Activated naive CD4-positive, alpha-beta T cell (primary cell): ENCODE results near the gene COBLL1.

Source experiments
- DNase-seq, 4 experiments: peaks; one replicate each; lab custom pipeline; 2025; lab: John Stamatoyannopoulos, UW

The COBLL1 gene

DNA sequence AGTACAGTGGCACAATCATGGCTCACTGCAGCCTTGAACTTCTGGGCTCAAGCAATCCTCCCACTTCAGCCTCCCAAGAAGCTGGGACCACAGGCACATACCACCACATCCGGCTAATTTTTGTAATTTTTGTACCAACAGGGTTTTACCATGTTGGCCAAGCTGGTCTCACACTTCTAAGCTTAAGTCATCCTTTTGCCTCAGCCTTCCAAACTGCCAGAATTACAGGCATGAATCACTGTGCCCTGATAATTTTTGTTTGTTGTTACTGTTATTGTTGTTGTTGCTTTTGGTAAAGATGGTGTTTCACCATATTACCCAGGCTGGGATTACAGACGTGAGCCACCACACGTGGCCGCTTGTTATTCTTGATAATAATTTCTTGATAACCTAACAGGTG, 10.5 kb upstream of the COBLL1 start:
- DNase-seq: no peak

DNA sequence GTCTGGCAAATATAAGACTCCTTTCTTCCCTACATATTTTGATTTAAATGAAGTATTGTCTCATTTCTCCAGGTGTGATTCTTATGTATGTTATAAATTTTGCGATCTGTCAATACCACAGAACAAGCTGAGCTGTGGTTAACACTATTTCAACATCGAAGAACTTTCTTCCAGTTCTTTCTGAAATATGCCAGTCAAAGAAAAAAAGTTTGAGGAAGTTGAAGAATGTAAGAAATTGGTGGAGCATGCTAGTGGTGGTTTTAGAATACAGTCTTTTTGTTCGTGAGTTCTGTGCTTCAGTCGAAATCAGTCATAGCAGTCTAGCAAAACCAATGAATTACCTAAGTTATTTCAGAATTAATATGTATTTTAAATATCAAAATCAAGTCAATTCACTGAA, 8.6 kb upstream of the COBLL1 start:
- no peak for DNase-seq

DNA sequence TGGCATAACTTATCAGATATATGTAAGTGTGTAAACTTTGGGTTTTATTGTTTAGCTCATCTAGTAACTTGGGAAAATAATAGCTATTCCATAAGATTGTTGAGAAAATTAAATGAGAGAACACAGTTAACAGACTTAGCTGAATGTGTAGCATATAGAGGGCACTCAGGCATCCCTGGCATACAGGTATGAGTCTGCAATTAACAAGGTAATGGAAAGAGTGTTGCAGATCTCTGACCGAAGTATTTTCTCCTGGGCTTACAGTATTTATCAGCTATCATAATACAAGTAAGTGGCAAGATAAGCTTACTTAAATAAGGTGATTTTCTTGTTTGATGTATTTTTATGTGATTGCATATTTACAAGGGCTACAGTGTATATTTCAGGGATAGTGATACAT, 7.9 kb upstream of the COBLL1 start:
- no peak for DNase-seq

DNA sequence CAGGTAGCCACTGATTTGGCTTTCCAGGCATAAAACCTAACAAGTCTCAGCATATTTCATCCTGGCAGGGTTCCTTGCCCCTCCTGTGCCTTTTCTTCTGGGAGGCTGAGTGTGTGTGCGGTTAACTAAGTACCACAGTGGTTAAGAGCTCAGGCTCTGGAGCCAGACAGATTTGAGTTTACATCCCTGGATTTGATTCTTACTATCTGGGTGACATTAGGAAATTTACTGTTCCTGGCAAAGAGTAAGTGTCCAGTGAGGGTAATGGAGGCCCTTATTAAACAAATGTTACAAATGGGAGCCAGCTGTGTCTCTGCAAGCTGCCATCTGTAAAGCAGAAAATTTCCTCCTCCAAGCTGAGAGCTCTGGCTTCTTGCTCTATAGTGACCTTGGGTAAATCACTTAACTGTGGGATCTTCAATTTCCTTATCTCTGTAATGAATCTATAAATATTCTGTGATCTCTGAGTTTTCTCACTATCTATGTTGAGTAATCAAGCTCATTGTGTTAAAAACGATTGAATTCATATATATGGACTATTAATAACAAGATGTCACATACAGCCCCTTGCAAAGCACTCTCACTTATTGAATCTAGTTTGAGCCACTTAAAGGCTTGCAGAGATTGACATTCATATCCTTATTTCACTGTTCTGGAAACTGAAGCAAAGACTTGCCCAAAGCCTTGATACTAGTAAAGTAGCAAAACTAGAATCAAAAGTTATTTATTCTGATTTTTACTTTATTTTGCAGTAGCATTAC, 6.5 kb upstream of the COBLL1 start:
- no peak for DNase-seq

DNA sequence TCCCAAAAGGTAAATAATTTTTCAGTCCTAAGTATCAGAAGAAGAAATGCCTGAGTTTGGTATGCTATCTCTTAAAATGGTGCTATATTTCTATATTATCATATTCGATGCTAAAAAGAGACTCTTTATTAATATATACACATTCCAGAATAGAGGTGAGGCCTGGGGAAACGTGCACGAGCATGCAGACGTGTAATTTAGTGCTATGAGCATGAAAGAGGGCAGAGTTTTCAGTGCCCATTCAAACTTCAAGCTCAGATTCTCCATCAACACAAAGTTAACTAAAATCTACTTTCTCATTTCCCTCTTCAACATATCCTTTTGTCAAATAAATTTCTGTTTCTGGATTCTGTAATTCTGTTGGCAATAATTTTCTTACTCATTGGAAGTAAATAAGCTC, 5.7 kb upstream of the COBLL1 start:
- DNase-seq: no peak

DNA sequence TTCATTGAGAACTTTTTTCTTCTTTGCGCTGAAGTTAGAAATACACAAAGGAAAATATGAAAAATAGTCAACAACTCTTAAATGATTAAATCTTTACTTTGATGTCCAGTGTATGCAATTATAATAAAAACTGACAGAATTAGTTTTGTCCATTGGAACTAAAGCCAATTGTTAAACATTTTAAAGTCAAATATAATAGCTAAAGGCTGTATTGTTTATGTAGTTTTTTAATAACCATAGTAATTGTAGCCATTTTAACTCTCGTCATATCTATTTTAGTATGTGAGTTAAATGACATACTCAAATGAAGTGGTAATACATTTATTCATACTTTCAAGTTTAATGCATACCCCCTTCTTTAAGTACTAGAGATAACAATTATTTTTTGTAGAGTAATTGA, 4.7 kb upstream of the COBLL1 start:
- no peak for DNase-seq

DNA sequence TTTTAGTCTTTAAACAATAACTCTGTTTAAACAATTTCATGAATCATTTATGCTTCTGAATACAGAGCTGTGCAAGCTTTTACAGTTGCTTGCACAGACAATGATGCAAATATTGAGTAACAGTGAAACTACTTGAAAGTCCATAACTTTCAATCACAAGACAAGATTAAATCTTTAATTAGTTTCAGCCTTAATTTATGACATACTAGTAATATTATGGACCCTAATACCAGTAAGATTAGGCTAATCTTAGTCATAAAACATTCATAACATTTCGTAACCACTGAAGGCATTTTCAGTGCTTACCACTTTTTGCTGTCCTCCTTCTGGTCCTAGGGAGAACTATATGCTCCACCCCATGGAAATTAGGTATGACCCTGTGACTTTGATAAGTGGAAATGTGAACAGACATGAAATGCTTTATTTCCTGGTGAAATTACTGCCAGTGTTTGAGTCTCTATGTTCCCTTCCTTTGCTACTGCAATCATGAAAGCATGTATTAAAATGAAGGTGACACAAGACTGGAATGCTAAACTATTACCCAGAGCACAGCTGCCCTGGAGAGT, 1.8 kb upstream of the COBLL1 start:
- DNase-seq: no peak

DNA sequence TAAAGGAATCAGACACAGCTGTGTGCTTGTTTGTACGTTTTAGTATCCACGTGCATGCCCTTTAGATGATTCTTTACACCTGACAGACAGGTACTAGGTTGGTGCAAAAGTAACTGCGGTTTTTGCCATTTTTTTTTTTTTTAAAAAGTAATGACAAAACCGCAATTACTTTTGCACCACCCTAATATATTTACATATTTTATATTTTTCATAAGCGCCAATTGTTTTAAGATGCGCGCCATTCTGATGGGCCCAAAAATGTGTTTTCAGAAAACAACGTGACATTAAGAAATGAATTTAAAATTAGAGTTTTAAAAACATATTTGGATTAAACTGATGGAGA, 972 bp upstream of the COBLL1 start:
- DNase-seq: no peak

DNA sequence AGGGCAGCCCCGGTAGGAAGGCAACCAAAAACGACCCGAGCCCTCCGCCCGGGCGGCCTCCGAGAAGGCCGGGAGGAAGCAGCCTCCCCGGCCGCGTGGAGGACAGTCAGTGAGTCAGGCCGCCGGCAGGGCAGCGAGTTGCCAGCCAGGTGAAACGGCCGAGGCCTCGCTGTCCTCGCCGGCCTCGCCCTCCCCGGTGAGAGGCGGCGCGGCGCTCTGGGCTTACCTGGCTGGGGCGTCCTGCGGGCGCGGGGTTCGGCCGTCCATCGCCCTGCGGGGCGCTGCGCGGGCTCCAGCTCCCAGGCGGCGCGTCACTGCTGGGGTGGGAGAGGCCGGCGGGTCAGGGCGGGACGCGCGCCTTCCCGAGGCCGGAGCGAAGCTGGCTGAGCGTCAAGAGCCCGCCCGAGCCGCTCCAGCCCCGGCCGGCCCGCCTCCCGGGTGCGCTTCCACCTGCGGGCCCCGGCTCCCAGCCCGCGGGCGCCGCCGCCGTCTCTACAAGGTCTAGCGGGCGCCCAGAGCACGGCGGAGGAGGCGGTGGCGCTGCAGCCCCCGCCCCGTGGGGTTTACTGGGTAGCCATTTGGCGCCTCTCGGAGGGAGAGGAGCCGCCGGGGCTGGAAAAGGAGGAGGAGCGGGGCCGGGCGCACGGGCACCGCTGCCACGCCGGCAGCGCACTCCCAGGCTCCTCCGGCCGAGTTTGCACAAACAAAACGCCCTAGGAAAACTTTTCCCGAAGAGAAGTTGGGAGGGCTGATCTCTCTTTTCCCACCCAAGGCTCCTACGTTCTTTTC, 499 bp downstream of the COBLL1 start:
- no peak for DNase-seq

DNA sequence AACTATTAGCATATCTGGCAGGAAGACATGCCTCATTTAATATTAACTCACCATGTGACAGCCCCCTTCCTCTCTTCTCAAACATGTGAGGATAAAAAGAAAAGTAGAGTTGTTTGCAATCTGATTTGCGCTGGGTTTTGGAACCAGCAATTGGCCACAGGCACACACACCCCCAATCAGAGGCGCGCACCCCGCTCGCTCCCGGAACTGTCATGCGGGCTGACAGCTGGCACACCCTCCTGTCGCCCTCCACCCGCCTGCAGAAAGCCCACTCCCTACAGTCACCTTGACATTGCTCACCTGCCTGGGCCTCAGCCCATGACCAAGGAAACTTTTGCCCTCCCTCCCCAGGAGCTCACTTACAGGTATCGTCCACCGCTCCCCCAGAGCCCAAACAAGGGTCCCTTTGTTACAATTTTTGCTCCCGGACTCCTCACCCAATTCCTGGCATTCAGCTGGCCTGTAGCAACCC, 1.1 kb downstream of the COBLL1 start:
- DNase-seq: no peak

DNA sequence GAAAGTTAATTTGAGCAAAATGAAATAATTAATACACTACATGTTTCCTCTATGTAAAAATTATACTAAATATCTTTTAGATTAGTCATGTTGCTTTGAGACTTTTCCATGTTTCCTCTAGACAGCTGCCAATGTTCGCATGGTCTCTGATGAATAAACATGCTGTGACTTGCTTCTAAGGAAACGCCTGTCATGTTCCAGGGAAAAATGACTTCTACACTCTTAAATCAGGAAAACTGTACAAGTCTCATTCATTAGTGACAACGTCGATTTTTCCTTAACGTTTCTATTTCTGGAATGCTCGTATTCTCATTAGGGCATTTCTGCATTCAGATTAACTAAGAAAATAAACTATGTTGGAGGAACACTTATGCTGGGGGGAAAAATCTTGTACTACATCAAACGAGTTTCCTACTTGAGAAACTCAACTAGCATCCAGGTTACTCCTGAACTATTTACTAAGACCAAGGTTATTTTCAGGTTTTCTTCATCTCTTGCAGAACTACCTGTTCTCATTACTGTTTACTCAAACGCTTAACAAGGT, 1.6 kb downstream of the COBLL1 start:
- DNase-seq: no peak

DNA sequence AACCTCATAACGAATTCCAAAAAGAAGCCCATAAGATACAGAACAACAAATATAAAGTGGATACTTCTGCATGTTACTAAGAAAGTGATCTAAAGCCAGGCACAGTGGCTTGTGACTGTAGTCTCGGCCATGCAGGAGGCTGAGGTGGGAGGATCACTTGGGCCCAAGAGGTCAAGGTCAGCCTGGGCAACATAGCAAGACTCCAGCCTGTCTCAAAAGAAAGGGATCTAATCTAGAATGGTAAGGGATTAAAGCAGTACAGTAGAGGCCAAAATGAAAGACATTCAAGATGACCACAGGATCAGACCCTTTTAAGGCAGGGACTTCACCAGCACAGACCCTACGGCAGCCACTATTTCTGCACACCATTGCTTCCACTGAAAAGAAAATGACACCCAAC, 3.8 kb downstream of the COBLL1 start:
- no peak for DNase-seq

DNA sequence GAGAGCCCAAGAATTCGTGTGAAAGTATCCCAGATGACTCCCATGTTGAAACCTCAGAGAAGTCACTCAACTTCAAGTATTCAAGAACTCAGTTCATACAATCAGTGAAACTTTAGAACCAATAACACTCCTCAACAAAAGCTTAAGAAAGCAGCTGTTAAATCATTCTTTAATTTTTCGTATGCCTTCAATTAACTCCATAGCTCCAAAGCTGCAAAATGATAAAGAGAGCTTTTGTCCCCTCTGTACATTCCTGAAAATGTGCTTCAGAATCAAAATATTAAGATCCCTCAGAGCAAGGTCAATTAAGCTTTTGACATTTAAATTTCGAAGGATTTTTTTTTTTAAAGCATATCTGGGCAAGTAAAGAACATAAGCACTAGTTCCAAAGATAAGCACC, 4.7 kb downstream of the COBLL1 start:
- no peak for DNase-seq

DNA sequence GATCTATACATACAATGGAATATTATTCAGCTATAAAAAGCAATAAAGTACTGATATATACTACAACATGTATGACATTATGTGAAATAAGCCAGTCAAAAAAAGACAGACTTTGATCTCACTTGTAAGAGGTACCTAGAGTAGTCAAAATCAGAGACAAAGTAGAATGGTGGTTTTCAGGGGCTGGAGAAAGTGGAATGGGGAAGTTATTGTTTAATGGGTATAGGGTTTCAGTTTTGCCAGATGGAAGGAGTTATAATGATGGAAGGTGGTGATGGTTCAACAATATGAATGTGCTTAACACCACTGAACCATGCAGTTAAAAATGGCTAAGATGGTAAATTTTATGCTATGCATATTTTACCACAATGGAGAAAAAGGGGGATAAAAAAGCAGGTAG, 6.3 kb downstream of the COBLL1 start:
- DNase-seq: no peak

DNA sequence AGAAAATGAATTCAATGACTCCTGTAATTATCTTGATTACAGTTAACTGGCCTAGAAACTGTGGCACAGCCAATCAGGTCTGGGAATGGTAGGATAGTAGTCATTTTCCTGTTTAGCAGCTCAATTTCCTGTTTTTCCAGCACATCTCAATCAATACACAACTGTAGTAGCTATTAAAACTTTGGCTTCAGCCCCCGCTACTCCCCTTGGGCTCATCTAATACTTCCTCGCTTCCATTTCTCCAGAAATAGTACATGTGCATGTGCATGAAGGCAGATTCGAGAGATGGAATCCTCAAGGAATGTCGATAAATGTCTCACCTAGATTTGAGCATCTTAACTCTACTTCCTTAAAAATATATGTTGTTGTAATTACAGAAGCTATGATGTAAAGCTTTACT, 9.7 kb downstream of the COBLL1 start:
- no peak for DNase-seq

DNA sequence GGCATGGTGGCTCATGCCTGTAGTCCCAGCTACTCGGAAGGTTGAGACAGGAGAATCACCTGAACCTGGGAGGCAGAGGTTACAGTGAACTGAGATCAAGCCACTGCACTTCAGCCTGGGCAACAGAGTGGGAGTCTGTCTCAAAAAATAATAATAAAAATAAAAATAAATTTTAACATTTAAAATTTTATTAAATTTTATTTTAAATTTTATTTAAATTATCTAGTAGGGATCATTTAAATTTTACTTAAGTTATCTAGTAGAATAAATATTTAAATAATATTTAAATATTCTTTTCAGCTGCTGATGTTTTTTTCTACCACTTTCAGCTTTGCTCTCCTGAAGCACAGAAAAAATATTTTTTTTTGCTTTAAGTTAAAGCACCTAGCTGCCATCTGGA, 10.4 kb downstream of the COBLL1 start:
- no peak for DNase-seq

DNA sequence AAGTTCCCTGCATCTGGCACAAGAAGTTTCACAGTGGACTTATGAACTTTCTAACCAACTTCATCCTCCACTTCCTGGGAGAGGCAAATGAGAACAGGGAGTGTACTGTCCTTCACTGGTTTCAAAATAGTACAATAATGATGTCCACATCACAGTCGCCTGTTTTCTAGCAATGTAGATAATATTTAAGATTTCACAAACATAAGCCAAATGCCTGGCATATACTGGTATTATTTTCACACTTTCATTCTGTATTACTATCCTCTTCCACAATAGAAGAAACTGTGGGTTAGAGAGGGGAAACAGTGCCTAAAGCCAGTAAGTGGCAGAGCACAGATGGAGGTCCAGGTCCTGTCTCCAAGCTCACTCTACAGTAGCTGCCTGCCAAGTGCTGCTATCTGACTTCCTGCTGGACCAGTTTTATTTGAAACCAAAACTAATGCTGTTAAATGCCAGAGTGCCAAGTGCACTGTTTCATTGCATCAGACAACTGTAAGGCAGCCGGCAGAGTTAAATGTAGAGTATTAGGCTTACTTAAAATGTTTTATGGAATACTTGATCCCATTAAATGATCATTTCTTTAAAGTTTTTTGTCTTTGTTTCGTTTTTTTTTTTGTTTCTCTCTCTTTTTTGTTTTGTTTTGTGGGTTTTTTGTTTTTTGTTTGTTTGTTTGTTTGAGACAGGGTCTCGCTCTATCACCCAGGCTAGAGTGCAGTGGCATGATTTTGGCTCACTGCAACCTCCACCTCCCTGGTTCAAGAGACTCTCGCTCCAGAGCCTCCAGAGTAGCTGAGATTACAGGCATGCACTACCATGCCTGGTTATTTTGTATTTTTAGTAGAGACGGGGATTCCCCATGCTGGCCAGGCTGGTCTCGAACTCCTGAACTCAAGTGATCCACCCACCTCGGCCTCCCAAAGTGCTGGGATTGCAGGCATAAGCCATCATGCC, 15.1 kb downstream of the COBLL1 start:
- no peak for DNase-seq

DNA sequence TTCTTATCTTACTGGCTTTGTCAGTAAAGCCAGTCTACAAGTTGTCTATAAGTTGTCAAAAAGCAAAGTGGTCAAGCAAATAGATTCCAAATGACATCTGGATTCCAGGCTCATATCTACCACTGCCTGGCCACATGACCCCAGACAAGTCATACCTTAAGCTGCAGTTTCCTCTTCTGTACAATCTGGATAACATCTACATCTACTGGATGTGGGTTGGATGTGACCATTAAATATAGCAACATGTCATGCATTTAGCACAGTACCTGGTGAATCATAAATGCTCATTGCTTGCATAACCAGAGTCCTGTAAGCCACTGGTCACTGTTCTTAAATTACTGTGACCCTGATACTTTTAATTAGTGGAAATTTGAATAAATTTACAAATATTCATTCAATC, 16.8 kb downstream of the COBLL1 start:
- DNase-seq: no peak

DNA sequence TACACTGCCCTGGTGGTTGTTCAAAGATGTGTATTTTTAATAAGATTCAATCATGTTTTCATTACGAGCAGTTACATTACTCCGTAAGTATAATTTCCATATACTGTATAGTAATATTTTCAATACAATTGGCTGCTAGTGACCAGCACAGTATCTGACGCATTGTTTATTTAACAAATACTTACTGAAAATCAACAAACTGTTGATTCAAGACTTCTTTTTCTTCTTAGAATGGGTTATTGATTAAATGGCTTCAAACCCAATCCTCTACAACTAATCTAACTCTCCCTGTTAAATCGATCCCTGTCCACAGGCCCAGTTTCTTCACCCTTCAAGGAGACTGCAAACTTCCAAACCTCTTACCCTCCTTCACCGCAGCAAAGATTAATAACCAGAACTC, 18.5 kb downstream of the COBLL1 start:
- DNase-seq: no peak

DNA sequence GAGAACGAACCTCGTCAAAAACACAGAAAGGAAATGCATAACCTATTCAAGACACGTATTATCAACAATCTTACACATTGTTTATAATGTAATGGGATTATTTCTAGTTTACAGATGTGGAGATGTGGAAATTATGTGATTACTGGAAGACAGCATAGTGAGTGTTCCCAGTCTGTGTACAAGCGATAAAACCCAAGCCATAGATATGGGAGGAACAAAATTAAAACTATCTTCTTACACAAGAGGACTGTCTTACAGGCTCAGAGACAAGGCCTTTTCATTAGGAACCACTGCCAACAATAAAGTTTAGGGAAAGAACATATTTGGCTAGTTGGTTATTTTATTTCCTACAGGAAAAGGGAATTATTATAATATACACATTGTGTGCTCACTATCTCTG, 20.3 kb downstream of the COBLL1 start:
- no peak for DNase-seq

DNA sequence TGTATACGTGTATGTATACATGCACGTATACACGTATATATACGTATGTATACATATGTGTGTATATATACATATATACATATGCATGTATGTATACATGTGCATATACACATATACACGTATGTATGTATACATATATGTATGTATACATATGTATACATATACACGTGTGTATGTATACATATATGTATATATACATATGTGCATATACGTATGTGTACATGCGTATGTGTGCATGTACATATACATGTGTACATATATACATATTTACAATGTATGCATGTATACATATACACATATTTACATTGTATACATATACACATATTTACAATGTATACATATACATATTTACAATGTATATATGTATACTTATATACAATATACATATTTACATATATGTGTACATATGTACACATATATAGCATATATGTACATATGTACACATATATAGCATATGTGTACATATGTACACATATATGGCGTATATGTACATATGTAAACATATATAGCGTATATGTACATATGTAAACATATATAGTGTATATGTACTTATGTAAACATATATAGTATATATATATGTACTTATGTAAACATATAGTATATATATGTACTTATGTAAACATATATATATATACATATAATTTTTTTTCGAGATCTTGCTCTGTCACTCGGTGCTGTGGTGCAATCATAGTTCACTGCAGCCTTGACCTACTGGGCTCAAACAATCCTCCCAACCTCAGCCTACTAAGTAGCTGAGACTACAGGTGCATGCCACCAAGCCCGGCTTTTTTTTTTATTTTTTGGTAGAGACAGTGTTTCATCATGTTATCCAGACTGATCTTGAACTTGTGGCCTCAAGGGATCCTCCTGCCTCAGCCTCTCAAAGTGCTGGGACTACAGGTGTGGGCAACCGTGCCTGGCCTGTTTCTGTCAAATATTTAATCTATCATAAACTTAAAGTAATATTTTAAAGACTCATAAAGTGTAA, 23.2 kb downstream of the COBLL1 start:
- DNase-seq: no peak
